Muscle layer of colon (tissue), 2 donors: ENCODE results near the gene OTX2.

Experiments
- H3K27ac ChIP-seq: one replicate; pipeline ENCODE4 v1.7.0; 2013; ENCODE audit warnings: low read depth, mild to moderate bottlenecking, low read length, moderate library complexity
- H3K27me3 ChIP-seq, 2 donors: one replicate each; pipeline ENCODE4 v1.7.0; 2013; ENCODE audit warnings: low read length in 2 of 2, mild to moderate bottlenecking in 2 of 2; ENCODE audit not compliant: insufficient read depth in 2 of 2, control insufficient read depth in 1 of 2
- H3K36me3 ChIP-seq: one replicate; pipeline ENCODE4 v1.7.0; 2013; ENCODE audit warnings: mild to moderate bottlenecking, low read length; ENCODE audit not compliant: insufficient read depth
- H3K4me1 ChIP-seq: one replicate; pipeline ENCODE4 v1.7.0; 2013; ENCODE audit warnings: mild to moderate bottlenecking, low read length; ENCODE audit not compliant: insufficient read depth
- H3K4me3 ChIP-seq, 2 donors: one replicate each; pipeline ENCODE4 v1.7.0; 2013; ENCODE audit warnings: low read length in 2 of 2, low read depth in 1 of 2, mild to moderate bottlenecking in 1 of 2, moderate library complexity in 1 of 2
- H3K9ac ChIP-seq: one replicate; pipeline ENCODE4 v1.7.0; 2013; ENCODE audit warnings: low read length
- H3K9me3 ChIP-seq: one replicate; pipeline ENCODE4 v1.7.0; 2013; ENCODE audit warnings: mild to moderate bottlenecking, low read length
- donor health status: abdominal sarcoma.
- donor health status: Adenocarcinoma of cecum.

Gene OTX2

GRCh38 chr14:56801920-56802319 lies 8.4 kb downstream of the OTX2 start:
- no peak overlapping the region for H3K27ac ChIP-seq
- H3K4me3 ChIP-seq: no peak overlapping the region
- peaks cover 5% of the 10 kb centered on the region for H3K4me1 ChIP-seq
- no peaks in the 10 kb centered on the region for H3K36me3 ChIP-seq
- no peak overlapping the region for H3K9ac ChIP-seq
- no peaks in the 10 kb centered on the region for H3K9me3 ChIP-seq
- peaks cover 79 to 87% of the 10 kb centered on the region in 2 donors for H3K27me3 ChIP-seq

- no peak overlapping the region for H3K9ac ChIP-seq
- H3K4me1 ChIP-seq: peaks cover 5% of the 10 kb centered on the region
- no peak overlapping the region for H3K4me3 ChIP-seq
- H3K36me3 ChIP-seq: no peaks in the 10 kb centered on the region
- no peak overlapping the region for H3K27ac ChIP-seq
- no peaks in the 10 kb centered on the region for H3K9me3 ChIP-seq
- peaks cover 84 to 87% of the 10 kb centered on the region in 2 donors for H3K27me3 ChIP-seq
Measured at GRCh38 chr14:56799343-56799645, 11.0 kb downstream of the OTX2 start.

- Histone ChIP-seq H3K36me3 (no peaks in the 10 kb centered on the region), H3K4me3 (no peak overlapping the region), H3K27ac (no peak overlapping the region), H3K27me3 (peaks cover 84 to 86% of the 10 kb centered on the region in 2 donors), H3K9ac (no peak overlapping the region), H3K4me1 (peaks cover 5% of the 10 kb centered on the region), H3K9me3 (no peaks in the 10 kb centered on the region)
Measured at GRCh38 chr14:56798447-56799342, 11.6 kb downstream of the OTX2 start.

GRCh38 chr14:56797569-56798446 lies 12.5 kb downstream of the OTX2 start:
- peak overlapping the region; percentile 33 to 35 for H3K4me3 ChIP-seq
- H3K9me3 ChIP-seq: no peaks in the 10 kb centered on the region
- H3K9ac ChIP-seq: no peak overlapping the region
- H3K27me3 ChIP-seq: peaks cover 81 to 82% of the 10 kb centered on the region in 2 donors
- no peak overlapping the region for H3K27ac ChIP-seq
- peaks cover 5% of the 10 kb centered on the region for H3K4me1 ChIP-seq
- no peaks in the 10 kb centered on the region for H3K36me3 ChIP-seq

- peak overlapping the region in 1 of 2 donors; percentile 35 for H3K4me3 ChIP-seq
- H3K9ac ChIP-seq: no peak overlapping the region
- peaks cover 5% of the 10 kb centered on the region for H3K4me1 ChIP-seq
- H3K36me3 ChIP-seq: no peaks in the 10 kb centered on the region
- peaks cover 75 to 80% of the 10 kb centered on the region in 2 donors for H3K27me3 ChIP-seq
- H3K9me3 ChIP-seq: no peaks in the 10 kb centered on the region
- no peak overlapping the region for H3K27ac ChIP-seq
Measured at GRCh38 chr14:56797003-56797568, 13.2 kb downstream of the OTX2 start.

GRCh38 chr14:56796259-56796658 lies 14.0 kb downstream of the OTX2 start:
- peaks cover 67 to 72% of the 10 kb centered on the region in 2 donors for H3K27me3 ChIP-seq
- H3K9ac ChIP-seq: no peak overlapping the region
- H3K27ac ChIP-seq: no peak overlapping the region
- H3K4me3 ChIP-seq: no peak overlapping the region
- no peaks in the 10 kb centered on the region for H3K9me3 ChIP-seq
- peaks cover 5% of the 10 kb centered on the region for H3K4me1 ChIP-seq
- no peaks in the 10 kb centered on the region for H3K36me3 ChIP-seq

- H3K36me3 ChIP-seq: no peaks in the 10 kb centered on the region
- H3K27me3 ChIP-seq: peaks cover 60 to 69% of the 10 kb centered on the region in 2 donors
- H3K4me3 ChIP-seq: no peak overlapping the region
- no peak overlapping the region for H3K27ac ChIP-seq
- peaks cover 5% of the 10 kb centered on the region for H3K4me1 ChIP-seq
- H3K9me3 ChIP-seq: no peaks in the 10 kb centered on the region
- no peak overlapping the region for H3K9ac ChIP-seq
Measured at GRCh38 chr14:56795284-56795622, 15.0 kb downstream of the OTX2 start.

GRCh38 chr14:56794557-56795283 lies 15.6 kb downstream of the OTX2 start:
- Histone ChIP-seq H3K4me1 (peaks cover 5% of the 10 kb centered on the region), H3K27me3 (peaks cover 57 to 66% of the 10 kb centered on the region in 2 donors), H3K4me3 (no peak overlapping the region), H3K9me3 (no peaks in the 10 kb centered on the region), H3K36me3 (no peaks in the 10 kb centered on the region), H3K27ac (no peak overlapping the region), H3K9ac (no peak overlapping the region)

- peaks cover 51 to 60% of the 10 kb centered on the region in 2 donors for H3K27me3 ChIP-seq
- H3K9me3 ChIP-seq: no peaks in the 10 kb centered on the region
- H3K9ac ChIP-seq: no peak overlapping the region
- no peaks in the 10 kb centered on the region for H3K36me3 ChIP-seq
- H3K27ac ChIP-seq: no peak overlapping the region
- no peak overlapping the region for H3K4me3 ChIP-seq
- peaks cover 5% of the 10 kb centered on the region for H3K4me1 ChIP-seq
Measured at GRCh38 chr14:56794088-56794556, 16.2 kb downstream of the OTX2 start.

GRCh38 chr14:56789955-56790354 lies 20.3 kb downstream of the OTX2 start:
- H3K9me3 ChIP-seq: no peaks in the 10 kb centered on the region
- no peaks in the 10 kb centered on the region for H3K36me3 ChIP-seq
- no peak overlapping the region for H3K27ac ChIP-seq
- no peak overlapping the region for H3K9ac ChIP-seq
- no peak overlapping the region for H3K4me3 ChIP-seq
- H3K4me1 ChIP-seq: no peaks in the 10 kb centered on the region
- peaks cover 14 to 24% of the 10 kb centered on the region in 2 donors for H3K27me3 ChIP-seq

- Histone ChIP-seq H3K27me3 (peaks cover 0 to 5% of the 10 kb centered on the region in 2 donors), H3K36me3 (no peaks in the 10 kb centered on the region), H3K4me1 (no peaks in the 10 kb centered on the region), H3K9ac (no peak overlapping the region), H3K9me3 (no peaks in the 10 kb centered on the region), H3K4me3 (no peak overlapping the region), H3K27ac (no peak overlapping the region)
Measured at GRCh38 chr14:56787530-56787929, 22.7 kb downstream of the OTX2 start.
